Stomach smooth muscle (tissue), 2 donors: ENCODE measurements around the gene KIAA0753.

Experiments
- H3K27ac ChIP-seq: one replicate; pipeline ENCODE4 v1.7.0; 2013; ENCODE audit warnings: mild to moderate bottlenecking, low read length, inconsistent platforms
- H3K27me3 ChIP-seq, 2 donors: one replicate each; pipeline ENCODE4 v1.7.0; 2013; ENCODE audit warnings: low read length in 2 of 2; ENCODE audit not compliant: insufficient read depth in 2 of 2, control insufficient read depth in 1 of 2
- H3K36me3 ChIP-seq, 2 donors: one replicate each; pipeline ENCODE4 v1.7.0; 2013; ENCODE audit warnings: low read length in 2 of 2; ENCODE audit not compliant: control insufficient read depth in 2 of 2, insufficient read depth in 2 of 2
- H3K4me1 ChIP-seq: one replicate; pipeline ENCODE4 v1.7.0; 2013; ENCODE audit warnings: low read length; ENCODE audit not compliant: control insufficient read depth, insufficient read depth
- H3K4me3 ChIP-seq, 2 donors: one replicate each; pipeline ENCODE4 v1.7.0; 2013; ENCODE audit warnings: low read length in 2 of 2
- H3K9ac ChIP-seq, 2 donors: one replicate each; pipeline ENCODE4 v1.7.0; 2013; ENCODE audit warnings: low read length in 2 of 2, mild to moderate bottlenecking in 1 of 2
- H3K9me3 ChIP-seq, 2 donors: one replicate each; pipeline ENCODE4 v1.7.0; 2013; ENCODE audit warnings: low read length in 2 of 2; ENCODE audit not compliant: control insufficient read depth in 2 of 2
- donor health status: healthy.
- donor health status: Pancreatic carcinoma.

KIAA0753 gene

DNA sequence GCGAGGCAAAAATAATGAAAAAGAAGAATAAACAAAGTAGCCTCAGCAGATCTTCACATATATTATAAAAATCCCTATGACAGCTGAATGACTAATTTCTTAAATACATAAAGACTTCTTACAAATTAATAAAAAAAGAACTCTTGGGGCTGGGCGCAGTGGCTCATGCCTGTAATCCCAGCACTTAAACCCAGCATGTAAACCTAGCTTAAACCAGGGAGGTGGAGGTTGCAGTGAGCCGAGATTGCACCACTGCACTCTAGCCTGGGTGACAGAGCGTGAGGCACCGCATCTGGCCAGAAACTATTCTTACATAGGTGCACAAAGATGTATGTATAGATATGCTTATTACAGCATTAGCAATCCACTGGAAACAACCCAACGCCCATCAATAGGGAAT, 38.7 kb upstream of the KIAA0753 start:
- H3K36me3 ChIP-seq: no peaks in the 10 kb centered on the region
- no peak overlapping the region for H3K9ac ChIP-seq
- H3K9me3 ChIP-seq: no peaks in the 10 kb centered on the region
- H3K27ac ChIP-seq: no peak overlapping the region
- no peak overlapping the region for H3K4me3 ChIP-seq
- peaks cover 18 to 20% of the 10 kb centered on the region in 2 donors for H3K27me3 ChIP-seq
- no peaks in the 10 kb centered on the region for H3K4me1 ChIP-seq

DNA sequence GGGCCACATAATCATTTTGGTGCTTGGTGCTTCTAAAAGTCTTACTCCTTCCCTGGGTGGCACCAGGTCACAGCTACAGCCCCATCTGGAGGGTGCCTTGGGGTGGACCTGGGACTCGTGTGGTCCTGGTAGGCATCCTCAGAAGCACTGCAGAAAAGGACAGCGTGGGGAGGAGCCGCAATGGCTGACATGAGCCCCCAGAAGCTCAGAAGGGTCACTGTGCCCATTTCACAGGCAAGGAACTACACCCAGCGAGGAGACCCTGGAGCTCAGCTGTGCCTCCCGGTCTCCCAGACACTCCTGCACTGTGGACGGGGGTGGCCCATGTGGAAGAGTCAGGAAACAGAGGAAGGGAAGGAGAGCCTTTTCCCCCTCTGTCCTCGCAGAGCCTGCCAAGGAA, 37.4 kb upstream of the KIAA0753 start:
- Histone ChIP-seq H3K27me3 (peaks cover 15 to 18% of the 10 kb centered on the region in 2 donors), H3K9me3 (no peaks in the 10 kb centered on the region), H3K9ac (no peak overlapping the region), H3K4me3 (no peak overlapping the region), H3K27ac (no peak overlapping the region), H3K4me1 (no peaks in the 10 kb centered on the region), H3K36me3 (no peaks in the 10 kb centered on the region)

DNA sequence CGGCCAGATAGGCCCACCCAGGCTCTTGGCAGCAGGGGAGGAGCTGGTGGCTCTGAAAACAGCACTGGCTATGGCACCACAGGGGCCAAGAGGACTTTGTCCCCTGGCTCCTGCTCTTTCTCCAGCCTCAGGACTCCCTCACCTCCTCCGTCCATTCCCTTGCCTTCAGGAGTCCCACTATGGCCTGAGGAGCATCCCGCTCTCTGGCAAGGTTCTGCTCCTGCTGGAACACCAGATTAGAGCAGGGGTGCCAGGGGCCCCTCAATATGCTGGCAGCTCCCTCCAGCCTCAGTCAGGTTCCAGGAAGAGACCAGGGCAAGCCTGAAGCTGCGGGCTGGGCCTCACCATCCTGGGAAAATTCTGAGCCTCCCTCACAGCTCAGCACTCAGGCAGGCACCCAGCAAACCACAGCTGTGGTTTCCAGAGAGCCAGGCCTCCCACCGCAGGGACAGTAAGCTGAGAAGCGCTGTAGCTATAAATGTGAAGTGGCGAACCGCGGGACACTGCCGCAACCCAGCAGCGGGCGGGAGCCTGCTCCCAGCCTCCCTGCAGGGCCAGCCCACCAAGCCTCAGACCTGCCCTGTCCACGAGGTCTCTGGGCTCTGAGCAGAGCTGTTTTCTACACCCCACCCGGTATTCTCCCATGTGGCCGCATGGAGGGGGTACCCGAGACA, 36.8 kb upstream of the KIAA0753 start:
- H3K4me3 ChIP-seq: no peak overlapping the region

DNA sequence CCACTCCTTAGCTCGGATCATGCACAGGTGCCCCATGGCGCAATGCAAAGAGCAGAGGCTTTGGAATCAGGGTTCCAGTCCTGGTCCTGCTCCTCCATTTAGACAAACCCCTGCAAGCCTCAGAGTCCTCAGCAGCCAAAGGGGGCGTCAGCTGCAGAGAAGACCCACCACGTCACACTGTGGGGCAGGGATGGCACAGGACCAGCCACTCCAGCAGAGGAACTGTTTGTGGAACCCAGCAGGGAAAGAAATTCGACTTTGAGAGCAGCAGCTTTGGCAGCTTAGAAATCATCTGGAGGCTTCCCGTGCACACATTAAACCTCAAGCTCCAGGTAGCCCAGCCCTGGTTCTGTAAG, 36.3 kb upstream of the KIAA0753 start:
- no peaks in the 10 kb centered on the region for H3K4me1 ChIP-seq
- no peaks in the 10 kb centered on the region for H3K9me3 ChIP-seq
- peaks cover 15 to 18% of the 10 kb centered on the region in 2 donors for H3K27me3 ChIP-seq
- H3K27ac ChIP-seq: no peak overlapping the region
- no peaks in the 10 kb centered on the region for H3K36me3 ChIP-seq
- H3K4me3 ChIP-seq: no peak overlapping the region
- H3K9ac ChIP-seq: no peak overlapping the region

More for the DNA sequence above, 36.8 kb upstream of the KIAA0753 start:
- H3K27me3 ChIP-seq: peaks cover 15 to 18% of the 10 kb centered on the region in 2 donors
- H3K27ac ChIP-seq: no peak overlapping the region
- H3K4me1 ChIP-seq: no peaks in the 10 kb centered on the region
- no peaks in the 10 kb centered on the region for H3K9me3 ChIP-seq
- no peak overlapping the region for H3K9ac ChIP-seq
- no peaks in the 10 kb centered on the region for H3K36me3 ChIP-seq

DNA sequence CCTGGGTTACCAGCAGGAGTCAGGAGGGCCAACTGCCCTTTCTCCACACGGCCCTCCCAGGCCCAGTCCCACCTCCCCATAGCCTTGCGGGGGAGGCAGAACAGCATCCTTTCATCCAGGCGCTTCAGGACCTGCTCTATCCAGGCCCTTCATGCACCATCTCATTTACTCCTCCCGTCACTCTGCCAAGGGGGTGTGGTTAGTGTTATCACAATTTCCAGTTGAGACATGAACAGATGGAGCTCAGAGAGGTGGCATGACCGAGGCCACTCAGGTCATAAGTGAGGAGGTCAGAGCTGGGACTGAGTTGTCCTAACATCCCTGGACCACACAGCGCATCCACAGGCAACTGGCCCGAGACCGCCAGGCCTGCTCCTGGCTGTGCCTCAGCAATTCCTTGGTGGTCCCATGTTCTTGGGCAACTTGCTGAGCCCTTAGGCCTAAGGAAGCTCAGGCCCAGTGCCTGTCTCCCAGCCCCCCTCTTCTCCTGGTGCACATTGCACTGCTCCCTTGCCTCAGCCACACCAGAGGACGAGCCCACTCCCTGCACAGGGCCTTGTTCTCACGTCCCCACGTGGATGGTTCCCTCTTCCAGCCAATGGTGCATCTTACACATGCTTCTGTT, 34.8 kb upstream of the KIAA0753 start:
- H3K9ac ChIP-seq: no peak overlapping the region
- H3K9me3 ChIP-seq: no peaks in the 10 kb centered on the region
- no peak overlapping the region for H3K27ac ChIP-seq
- H3K4me1 ChIP-seq: no peaks in the 10 kb centered on the region
- H3K27me3 ChIP-seq: peaks cover 17 to 18% of the 10 kb centered on the region in 2 donors
- no peaks in the 10 kb centered on the region for H3K36me3 ChIP-seq
- H3K4me3 ChIP-seq: no peak overlapping the region

DNA sequence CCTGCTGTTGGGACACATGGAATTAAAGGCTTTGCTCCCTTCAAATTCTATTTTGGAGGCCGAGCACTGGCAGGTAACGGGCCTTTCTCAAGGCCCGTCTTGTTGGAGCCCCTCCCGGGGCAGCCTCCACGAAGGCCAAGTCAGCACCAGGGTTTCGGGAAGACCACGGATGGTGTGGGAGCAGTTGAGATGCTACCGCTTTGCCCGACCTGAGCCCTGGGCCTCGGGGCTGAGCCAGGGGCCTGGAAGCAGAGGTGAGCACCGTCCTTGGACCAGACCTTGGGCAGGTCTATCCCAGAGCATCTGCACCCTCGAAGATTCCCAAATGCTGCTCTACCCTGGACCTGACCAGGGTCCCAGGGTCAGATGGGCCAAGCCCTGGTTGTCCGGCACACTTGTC, 34.1 kb upstream of the KIAA0753 start:
- peaks cover 17 to 18% of the 10 kb centered on the region in 2 donors for H3K27me3 ChIP-seq
- H3K9me3 ChIP-seq: no peaks in the 10 kb centered on the region
- no peak overlapping the region for H3K27ac ChIP-seq
- H3K4me3 ChIP-seq: no peak overlapping the region
- H3K4me1 ChIP-seq: no peaks in the 10 kb centered on the region
- no peaks in the 10 kb centered on the region for H3K36me3 ChIP-seq
- no peak overlapping the region for H3K9ac ChIP-seq

DNA sequence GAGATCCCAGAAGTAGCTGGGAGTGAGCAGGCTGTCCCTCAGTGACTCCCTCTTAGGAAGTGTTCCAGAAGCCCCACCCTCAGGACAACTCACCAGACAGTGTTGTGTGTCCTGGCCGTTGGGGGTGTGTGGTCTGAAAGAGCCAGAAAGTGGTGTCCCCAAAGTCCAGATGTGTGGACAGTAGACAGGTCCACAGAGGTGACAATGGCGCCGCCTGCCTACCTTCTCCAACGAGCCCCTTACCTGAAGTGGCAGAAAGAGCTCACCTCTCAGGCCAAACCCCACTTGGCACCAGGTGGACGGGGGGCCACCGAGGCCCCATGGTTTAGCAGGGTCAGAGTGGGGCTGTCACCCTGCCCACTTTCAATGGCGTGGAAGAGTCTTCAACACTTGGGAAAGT, 30.9 kb upstream of the KIAA0753 start:
- Histone ChIP-seq H3K9me3 (no peaks in the 10 kb centered on the region), H3K9ac (no peak overlapping the region), H3K27ac (no peak overlapping the region), H3K4me3 (no peak overlapping the region), H3K27me3 (peaks cover 2 to 15% of the 10 kb centered on the region in 2 donors), H3K4me1 (no peaks in the 10 kb centered on the region), H3K36me3 (no peaks in the 10 kb centered on the region)

DNA sequence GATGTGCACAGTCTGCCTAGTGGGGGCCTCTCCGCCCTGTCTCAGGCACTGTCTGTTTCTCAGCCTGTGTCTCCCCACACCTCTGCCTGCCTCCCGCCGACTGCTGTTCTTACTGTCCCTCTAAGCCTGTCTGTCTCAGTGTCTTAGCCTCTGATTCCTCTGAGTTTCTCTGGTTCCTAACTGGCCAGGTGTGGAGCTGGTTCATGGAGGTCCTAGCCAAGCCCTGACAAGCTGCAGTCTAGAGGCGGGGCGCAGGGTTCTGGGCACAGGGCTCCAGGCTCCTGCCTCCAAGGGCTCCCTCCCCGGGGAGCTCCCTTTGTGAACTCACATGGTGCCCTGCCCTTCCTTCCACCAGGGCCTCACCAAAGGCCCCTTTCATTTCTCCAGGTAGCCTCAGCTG, 30.5 kb upstream of the KIAA0753 start:
- Histone ChIP-seq H3K27me3 (peaks cover 2 to 15% of the 10 kb centered on the region in 2 donors), H3K9ac (no peak overlapping the region), H3K27ac (no peak overlapping the region), H3K9me3 (no peaks in the 10 kb centered on the region), H3K4me3 (no peak overlapping the region), H3K36me3 (no peaks in the 10 kb centered on the region), H3K4me1 (no peaks in the 10 kb centered on the region)

DNA sequence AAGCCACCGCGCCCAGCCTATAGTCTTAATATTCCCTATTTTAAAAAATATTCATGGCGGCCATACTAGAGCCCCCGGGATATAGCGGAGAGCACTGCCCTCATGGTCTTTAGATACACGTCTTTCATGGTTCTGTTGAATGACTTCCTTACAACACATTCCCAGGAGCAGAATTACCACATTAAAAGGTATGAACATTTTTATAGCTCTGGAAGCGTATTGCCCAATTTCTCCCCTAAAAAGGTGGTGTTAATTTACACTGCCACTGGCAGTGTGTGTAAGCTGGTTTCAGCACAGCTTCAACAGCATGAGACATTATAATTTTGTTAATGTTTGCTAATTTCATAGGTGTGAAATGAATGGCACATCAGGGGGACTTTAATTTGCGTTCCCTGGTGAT, 30.1 kb upstream of the KIAA0753 start:
- H3K27ac ChIP-seq: no peak overlapping the region
- H3K27me3 ChIP-seq: peaks cover 2 to 14% of the 10 kb centered on the region in 2 donors
- no peak overlapping the region for H3K9ac ChIP-seq
- H3K9me3 ChIP-seq: no peaks in the 10 kb centered on the region
- H3K4me3 ChIP-seq: no peak overlapping the region
- H3K36me3 ChIP-seq: no peaks in the 10 kb centered on the region
- H3K4me1 ChIP-seq: no peaks in the 10 kb centered on the region

DNA sequence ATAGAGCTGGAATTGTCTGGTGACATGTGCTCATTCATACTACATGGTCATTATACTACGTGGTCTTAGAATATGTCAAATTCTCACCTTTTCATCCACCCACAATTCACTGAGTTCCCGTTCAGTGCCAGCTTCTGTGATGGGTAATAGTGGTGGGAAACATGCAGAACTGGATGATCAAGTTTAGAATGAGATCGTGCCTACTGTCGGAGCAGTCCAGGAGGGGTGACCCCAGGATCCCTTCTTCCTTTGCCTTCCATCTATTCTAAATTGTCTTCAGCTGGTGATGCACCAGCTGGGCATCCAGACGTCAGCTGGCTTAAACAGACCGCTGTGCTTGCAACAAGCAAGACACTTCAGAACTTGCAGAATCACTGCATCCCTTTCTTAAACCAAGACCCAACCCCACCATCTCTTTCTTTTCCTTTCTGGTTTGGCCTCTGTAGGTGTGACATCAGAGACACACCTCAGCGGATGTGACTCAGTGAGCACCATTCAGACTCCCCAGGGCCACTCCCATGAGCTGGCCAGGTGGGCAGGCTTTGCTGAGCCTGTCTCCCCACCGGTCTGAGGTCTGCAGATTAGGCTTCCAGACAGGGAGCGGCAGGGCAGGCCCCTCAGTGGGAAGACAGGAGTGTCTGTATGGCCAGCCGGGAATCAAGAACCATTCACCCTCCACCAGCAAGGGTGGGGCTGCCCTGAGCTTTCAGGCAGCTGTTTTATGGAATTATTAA, 29.1 kb upstream of the KIAA0753 start:
- no peaks in the 10 kb centered on the region for H3K36me3 ChIP-seq
- H3K27ac ChIP-seq: no peak overlapping the region
- H3K9me3 ChIP-seq: no peaks in the 10 kb centered on the region
- H3K4me1 ChIP-seq: no peaks in the 10 kb centered on the region
- H3K27me3 ChIP-seq: peaks cover 2 to 11% of the 10 kb centered on the region in 2 donors
- H3K4me3 ChIP-seq: no peak overlapping the region
- H3K9ac ChIP-seq: no peak overlapping the region
